ENCODE data around the gene NOX5.

DNA sequence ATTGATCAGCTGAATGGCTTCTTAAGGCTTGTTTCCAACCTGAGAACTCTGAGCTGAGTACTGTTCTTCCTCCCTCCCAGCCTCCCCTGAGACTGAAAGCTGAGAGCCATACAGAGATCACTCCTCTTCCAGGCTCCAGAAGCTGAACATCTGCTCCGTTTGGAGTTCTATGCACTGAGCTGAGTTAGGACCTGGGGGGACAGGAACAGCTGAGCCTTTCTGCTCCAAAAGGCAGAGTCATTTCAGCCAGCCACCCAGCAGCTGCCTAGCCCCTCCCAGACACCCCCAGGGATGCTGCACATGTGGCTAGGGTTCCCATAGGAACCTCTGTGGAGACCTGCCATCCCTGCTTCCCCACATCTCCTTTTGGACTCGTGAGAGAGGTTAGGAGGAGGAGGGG is 81.7 kb downstream of the NOX5 start:
- TF ChIP-seq MXI1 (conservative IDR thresholded peaks at IDR 0.05; ENCODE audit: poor library complexity, severe bottlenecking) (no peak), TAF1 (IDR thresholded peaks at IDR 0.05; ENCODE audit: low read depth) (no peak), EZH2 (IDR thresholded peaks at IDR 0.05; ENCODE audit: borderline replicate concordance, insufficient read depth, low read length, poor library complexity, severe bottlenecking) (no peak)
